ENCODE data around the gene TTLL6. TPM values are rescaled to one million over a fixed set of nuclear protein-coding genes. Genes with fewer than 3 reads are reported as not detected.

Gene TTLL6
- polyA plus RNA-seq, 1 donor from 2014 or later, result not detected

GRCh38 chr17:48722201-48722907 is 94.7 kb downstream of the TTLL6 start, which contains the start of gene PRAC1:
Gene PRAC1, minus strand, starts transcription at chr17:48722518. Its CDS starts 126 bp downstream, at chr17:48722392.
- Histone ChIP-seq H3K27ac (ENCODE audit: low read length) (no peak within 1 kb of the TSS), H3F3A (ENCODE audit: insufficient read depth, low read length, poor library complexity, severe bottlenecking) (no peaks in the 10 kb centered on the region), H3K4me2 (ENCODE audit: low read length) (no peak within 1 kb of the TSS), H3K79me2 (replicated peaks; ENCODE audit: insufficient read depth, low read length) (no peaks in the 10 kb centered on the region), H3K9me2 (ENCODE audit: insufficient read depth, low read length) (no peaks in the 10 kb centered on the region), H3K9ac (ENCODE audit: low read length) (no peak within 1 kb of the TSS), H3K36me3 (ENCODE audit: insufficient read depth, low read length) (no peaks in the 10 kb centered on the region), H3K9me3 (ENCODE audit: low read length) (peaks cover 9% of the 10 kb centered on the region), H2AFZ (ENCODE audit: low read depth, low read length) (no peak within 1 kb of the TSS), H4K20me1 (ENCODE audit: insufficient read depth) (no peaks in the 10 kb centered on the region), H3K27me3 (ENCODE audit: insufficient read depth, low read depth, low read length) (peaks cover 100% of the 10 kb centered on the region), H3K4me3 (ENCODE audit: low read length) (no peak within 1 kb of the TSS)
- TF ChIP-seq EZH2 (IDR thresholded peaks at IDR 0.05; ENCODE audit: borderline replicate concordance, insufficient read depth, low read length, poor library complexity, severe bottlenecking), result no peak
- TF ChIP-seq TAF1 (IDR thresholded peaks at IDR 0.05; ENCODE audit: low read depth), result no peak
- no peak for TF ChIP-seq SMC3 (conservative IDR thresholded peaks at IDR 0.05; ENCODE audit: poor library complexity)
- TF ChIP-seq CTCF (IDR thresholded peaks at IDR 0.05; ENCODE audit: poor library complexity, severe bottlenecking), result no peak
- TF ChIP-seq RAD21 (conservative IDR thresholded peaks at IDR 0.05), result no peak
- no peak for TF ChIP-seq MXI1 (conservative IDR thresholded peaks at IDR 0.05; ENCODE audit: poor library complexity, severe bottlenecking)
- no peak for TF ChIP-seq EP300 (conservative IDR thresholded peaks at IDR 0.05; ENCODE audit: poor library complexity, severe bottlenecking)
- no peak for TF ChIP-seq REST (IDR thresholded peaks at IDR 0.05; ENCODE audit: borderline replicate concordance)
- no peak for TF ChIP-seq POLR2AphosphoS5 (IDR thresholded peaks at IDR 0.05)

GRCh38 chr17:48721009-48721402 is 96.0 kb downstream of the TTLL6 start:
- H3K4me2 ChIP-seq (ENCODE audit: low read length), result no peak overlapping the region
- no peaks in the 10 kb centered on the region for H3F3A ChIP-seq (ENCODE audit: insufficient read depth, low read length, poor library complexity, severe bottlenecking)
- no peaks in the 10 kb centered on the region for H3K36me3 ChIP-seq (ENCODE audit: insufficient read depth, low read length)
- peaks cover 5% of the 10 kb centered on the region for H3K9me3 ChIP-seq (ENCODE audit: low read length)
- no peak overlapping the region for H2AFZ ChIP-seq (ENCODE audit: low read depth, low read length)
- TF ChIP-seq TAF1 (IDR thresholded peaks at IDR 0.05; ENCODE audit: low read depth) (no peak), EZH2 (IDR thresholded peaks at IDR 0.05; ENCODE audit: borderline replicate concordance, insufficient read depth, low read length, poor library complexity, severe bottlenecking) (no peak), MXI1 (conservative IDR thresholded peaks at IDR 0.05; ENCODE audit: poor library complexity, severe bottlenecking) (no peak), REST (IDR thresholded peaks at IDR 0.05; ENCODE audit: borderline replicate concordance) (no peak), RAD21 (conservative IDR thresholded peaks at IDR 0.05) (no peak), POLR2AphosphoS5 (IDR thresholded peaks at IDR 0.05) (no peak), CTCF (IDR thresholded peaks at IDR 0.05; ENCODE audit: poor library complexity, severe bottlenecking) (no peak), SMC3 (conservative IDR thresholded peaks at IDR 0.05; ENCODE audit: poor library complexity) (no peak), EP300 (conservative IDR thresholded peaks at IDR 0.05; ENCODE audit: poor library complexity, severe bottlenecking) (no peak)
- no peak overlapping the region for H3K4me3 ChIP-seq (ENCODE audit: low read length)
- no peak overlapping the region for H3K9ac ChIP-seq (ENCODE audit: low read length)
- no peaks in the 10 kb centered on the region for H3K9me2 ChIP-seq (ENCODE audit: insufficient read depth, low read length)
- H3K79me2 ChIP-seq (replicated peaks; ENCODE audit: insufficient read depth, low read length), result no peaks in the 10 kb centered on the region
- H3K27ac ChIP-seq (ENCODE audit: low read length), result no peak overlapping the region
- H3K27me3 ChIP-seq (ENCODE audit: insufficient read depth, low read depth, low read length), result peaks cover 100% of the 10 kb centered on the region
- H4K20me1 ChIP-seq (ENCODE audit: insufficient read depth), result no peaks in the 10 kb centered on the region
